ENCODE measurements around the gene DCAF4.
"Not testable (repeated sequence)": the region's sequence is repeated elsewhere in the genome, so short reads cannot be mapped to it uniquely, and the experiment has no call there.

DCAF4 gene

DNA sequence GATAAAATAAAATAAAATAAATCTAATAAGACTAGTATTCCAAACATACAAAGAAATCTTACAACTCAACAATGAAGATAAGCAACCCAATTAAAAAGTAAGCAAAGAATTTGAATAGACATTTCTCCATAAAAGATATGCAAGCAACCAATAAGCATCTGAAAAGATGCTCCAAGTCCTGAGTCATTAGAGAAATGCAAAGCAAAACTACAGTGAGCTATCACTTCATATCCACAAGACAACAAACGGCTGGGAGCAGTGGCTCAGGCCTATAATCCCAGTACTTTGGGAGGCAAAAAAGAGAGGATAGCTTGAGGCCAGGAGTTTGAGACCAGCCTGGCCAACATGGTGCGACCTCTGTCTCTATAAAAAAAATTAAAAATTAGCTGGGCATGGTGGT lies 73.8 kb downstream of the DCAF4 start:
- DNase-seq (ENCODE audit: low read depth, low spot score): no peak
- Histone ChIP-seq H3K9ac (ENCODE audit: insufficient read length, low read depth) (no peak overlapping the region), H3K9me3 (ENCODE audit: insufficient read depth, low read length) (no peaks in the 10 kb centered on the region), H3K4me3 (ENCODE audit: insufficient read length, low read depth) (no peak overlapping the region), H3K4me1 (ENCODE audit: insufficient read depth, insufficient read length) (no peaks in the 10 kb centered on the region), H3K36me3 (ENCODE audit: insufficient read depth, insufficient read length, low read length) (peaks cover 26% of the 10 kb centered on the region), H3K27me3 (ENCODE audit: insufficient read depth, insufficient read length) (no peaks in the 10 kb centered on the region)
- TF ChIP-seq ZNF274 (IDR thresholded peaks at IDR 0.05; ENCODE audit: low read depth, low read length): no peak
- no peak for TF ChIP-seq SUZ12 (IDR thresholded peaks at IDR 0.05; ENCODE audit: extremely low read depth, insufficient read depth, insufficient read length)
- no peak for TF ChIP-seq YY1 (IDR thresholded peaks at IDR 0.05; ENCODE audit: insufficient read depth, insufficient read length)

DNA sequence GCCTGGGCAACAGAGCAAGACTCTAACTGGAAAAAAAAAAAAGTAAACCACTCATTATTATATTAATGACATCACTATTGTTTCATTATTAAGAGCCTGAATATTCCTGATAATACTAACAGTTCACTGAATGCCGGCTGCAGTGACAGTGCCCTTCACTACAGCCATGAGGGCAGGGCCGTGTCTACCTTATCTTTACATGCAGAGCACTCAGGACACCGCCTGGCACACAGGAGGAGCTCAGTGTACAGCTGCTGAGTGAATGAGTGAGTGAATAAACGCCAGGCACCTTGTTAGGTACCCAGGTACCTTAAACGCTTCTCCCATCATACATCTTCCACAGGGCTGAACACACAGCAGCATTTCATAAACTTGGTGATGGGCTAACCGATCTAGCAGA lies 77.4 kb downstream of the DCAF4 start:
- Histone ChIP-seq H3K4me1 (ENCODE audit: insufficient read depth, insufficient read length) (no peaks in the 10 kb centered on the region), H3K27me3 (ENCODE audit: insufficient read depth, insufficient read length) (no peaks in the 10 kb centered on the region), H3K9ac (ENCODE audit: insufficient read length, low read depth) (no peak overlapping the region), H3K4me3 (ENCODE audit: insufficient read length, low read depth) (no peak overlapping the region), H3K36me3 (ENCODE audit: insufficient read depth, insufficient read length, low read length) (peaks cover 8% of the 10 kb centered on the region), H3K9me3 (ENCODE audit: insufficient read depth, low read length) (no peaks in the 10 kb centered on the region)
- TF ChIP-seq ZNF274 (IDR thresholded peaks at IDR 0.05; ENCODE audit: low read depth, low read length) (no peak), SUZ12 (IDR thresholded peaks at IDR 0.05; ENCODE audit: extremely low read depth, insufficient read depth, insufficient read length) (no peak), YY1 (IDR thresholded peaks at IDR 0.05; ENCODE audit: insufficient read depth, insufficient read length) (no peak)
- no peak for DNase-seq (ENCODE audit: low read depth, low spot score)

DNA sequence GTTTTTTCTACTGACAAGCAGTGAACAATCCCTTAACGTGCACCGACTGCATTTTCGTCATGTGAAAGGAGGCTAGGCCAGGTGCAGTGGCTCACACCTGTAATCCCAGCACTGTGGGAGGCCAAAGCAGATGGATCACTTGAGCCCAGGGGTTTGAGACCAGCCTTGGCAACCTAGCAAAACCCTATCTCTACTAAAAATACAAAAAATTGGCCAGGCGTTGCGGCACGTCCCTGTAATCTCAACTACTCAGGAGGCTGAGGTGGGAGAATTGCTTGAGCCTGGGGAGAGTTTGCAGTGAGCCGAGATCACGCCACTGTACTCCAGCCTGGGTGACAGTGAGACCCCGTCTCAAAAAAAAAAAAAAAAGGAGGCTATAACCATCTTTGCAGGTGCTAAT lies 78.4 kb downstream of the DCAF4 start:
- DNase-seq (ENCODE audit: low read depth, low spot score); H3K4me3 ChIP-seq (ENCODE audit: insufficient read length, low read depth); H3K4me1 ChIP-seq (ENCODE audit: insufficient read depth, insufficient read length); H3K9me3 ChIP-seq (ENCODE audit: insufficient read depth, low read length); H3K36me3 ChIP-seq (ENCODE audit: insufficient read depth, insufficient read length, low read length); H3K9ac ChIP-seq (ENCODE audit: insufficient read length, low read depth); H3K27me3 ChIP-seq (ENCODE audit: insufficient read depth, insufficient read length): not testable (repeated sequence)

DNA sequence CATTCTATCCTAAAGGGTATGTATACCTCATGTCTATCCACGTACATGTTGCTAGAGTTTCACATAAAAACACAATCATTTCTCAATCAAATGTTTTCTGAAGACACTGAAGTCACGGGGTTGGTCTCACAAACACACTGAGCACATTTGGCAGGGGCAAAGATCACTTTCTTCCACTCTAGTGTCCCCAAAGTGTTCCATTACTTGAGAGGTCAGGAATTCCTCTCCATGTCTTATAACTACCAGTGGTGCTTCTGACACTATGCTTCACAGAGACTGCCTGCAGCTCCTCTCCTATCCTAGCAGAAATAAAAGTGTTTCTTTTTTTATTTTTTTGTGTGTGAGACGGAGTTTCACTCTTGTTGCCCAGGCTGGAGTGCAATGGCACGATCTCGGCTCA lies 81.6 kb downstream of the DCAF4 start:
- Histone ChIP-seq H3K36me3 (ENCODE audit: insufficient read depth, insufficient read length, low read length) (peaks cover 10% of the 10 kb centered on the region), H3K4me1 (ENCODE audit: insufficient read depth, insufficient read length) (no peaks in the 10 kb centered on the region), H3K4me3 (ENCODE audit: insufficient read length, low read depth) (no peak overlapping the region), H3K9ac (ENCODE audit: insufficient read length, low read depth) (no peak overlapping the region), H3K27me3 (ENCODE audit: insufficient read depth, insufficient read length) (no peaks in the 10 kb centered on the region), H3K9me3 (ENCODE audit: insufficient read depth, low read length) (no peaks in the 10 kb centered on the region)
- DNase-seq (ENCODE audit: low read depth, low spot score): no peak
- no peak for TF ChIP-seq SUZ12 (IDR thresholded peaks at IDR 0.05; ENCODE audit: extremely low read depth, insufficient read depth, insufficient read length)
- no peak for TF ChIP-seq ZNF274 (IDR thresholded peaks at IDR 0.05; ENCODE audit: low read depth, low read length)
- TF ChIP-seq YY1 (IDR thresholded peaks at IDR 0.05; ENCODE audit: insufficient read depth, insufficient read length): no peak

DNA sequence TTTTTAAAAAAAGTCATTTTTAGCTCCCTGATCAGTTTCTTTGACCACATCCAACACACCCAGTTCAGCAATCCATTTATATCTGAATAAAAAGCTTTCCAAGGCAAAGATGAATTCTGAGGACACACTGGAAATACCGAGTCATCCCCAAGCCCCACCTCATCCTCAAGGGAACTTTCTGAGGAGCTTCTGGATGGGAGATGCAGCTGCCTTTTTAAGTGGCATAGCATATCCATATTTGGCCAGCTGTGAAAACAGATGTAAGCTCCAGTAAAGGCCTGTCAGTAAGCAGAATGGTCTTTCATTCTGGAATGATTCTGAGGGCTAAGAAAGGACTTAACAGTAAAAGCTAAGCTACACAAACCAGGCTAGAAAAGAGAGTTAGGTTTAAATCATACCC lies 82.2 kb downstream of the DCAF4 start:
- H3K9me3 ChIP-seq (ENCODE audit: insufficient read depth, low read length): no peaks in the 10 kb centered on the region
- peaks cover 8% of the 10 kb centered on the region for H3K36me3 ChIP-seq (ENCODE audit: insufficient read depth, insufficient read length, low read length)
- no peak overlapping the region for H3K9ac ChIP-seq (ENCODE audit: insufficient read length, low read depth)
- no peak overlapping the region for H3K4me3 ChIP-seq (ENCODE audit: insufficient read length, low read depth)
- DNase-seq (ENCODE audit: low read depth, low spot score): no peak
- no peaks in the 10 kb centered on the region for H3K4me1 ChIP-seq (ENCODE audit: insufficient read depth, insufficient read length)
- no peaks in the 10 kb centered on the region for H3K27me3 ChIP-seq (ENCODE audit: insufficient read depth, insufficient read length)
- TF ChIP-seq ZNF274 (IDR thresholded peaks at IDR 0.05; ENCODE audit: low read depth, low read length) (no peak), SUZ12 (IDR thresholded peaks at IDR 0.05; ENCODE audit: extremely low read depth, insufficient read depth, insufficient read length) (no peak), YY1 (IDR thresholded peaks at IDR 0.05; ENCODE audit: insufficient read depth, insufficient read length) (no peak)

Measured in NT2/D1 (cell line).